NCI-H774 (cell line): Measurements from ENCODE around the gene ENSA.
"Not testable (repeated sequence)": the region's sequence is repeated elsewhere in the genome, so short reads cannot be mapped to it uniquely, and the experiment has no call there.

Experiments used
- DNase-seq: peaks from one replicate; lab custom pipeline; 2025; lab: John Stamatoyannopoulos, UW

Gene ENSA

GRCh38 chr1:150621497-150622302 is 7.7 kb downstream of the ENSA start:
- no peak for DNase-seq

GRCh38 chr1:150620919-150621318 is 8.5 kb downstream of the ENSA start:
- DNase-seq: no peak

GRCh38 chr1:150619576-150620509 is 9.6 kb downstream of the ENSA start:
- DNase-seq: no peak

GRCh38 chr1:150615346-150616201 is 13.8 kb downstream of the ENSA start:
- DNase-seq: no peak

GRCh38 chr1:150613061-150613920 is 16.1 kb downstream of the ENSA start:
- DNase-seq: peak; percentile 95

- DNase-seq: no peak
These were observed 17.4 kb downstream of the ENSA start for GRCh38 chr1:150612014-150612345.

- no peak for DNase-seq
These were observed 18.8 kb downstream of the ENSA start for GRCh38 chr1:150610576-150610975.

GRCh38 chr1:150609732-150610131 is 19.7 kb downstream of the ENSA start:
- no peak for DNase-seq

- DNase-seq: no peak
These were observed 22.8 kb downstream of the ENSA start for GRCh38 chr1:150606463-150607142.

- not testable (repeated sequence) for DNase-seq
These were observed 24.0 kb downstream of the ENSA start for GRCh38 chr1:150605451-150605731.

GRCh38 chr1:150604226-150604588 is 25.2 kb downstream of the ENSA start:
- DNase-seq: no peak

- no peak for DNase-seq
These were observed 25.7 kb downstream of the ENSA start for GRCh38 chr1:150603711-150604110.

GRCh38 chr1:150602372-150602771 is 27.0 kb downstream of the ENSA start:
- not testable (repeated sequence) for DNase-seq

- DNase-seq: no peak
These were observed 27.9 kb downstream of the ENSA start for GRCh38 chr1:150601540-150601939.

- DNase-seq: not testable (repeated sequence)
These were observed 31.1 kb downstream of the ENSA start for GRCh38 chr1:150598346-150598745.

- DNase-seq: no peak
These were observed 32.4 kb downstream of the ENSA start for GRCh38 chr1:150596976-150597375.

- no peak for DNase-seq
These were observed 33.1 kb downstream of the ENSA start for GRCh38 chr1:150596095-150596892.

GRCh38 chr1:150582371-150582770 is 47.0 kb downstream of the ENSA start:
- DNase-seq: no peak

- DNase-seq: not testable (repeated sequence)
These were observed 47.5 kb downstream of the ENSA start for GRCh38 chr1:150581962-150582361.

- DNase-seq: not testable (repeated sequence)
These were observed 48.0 kb downstream of the ENSA start for GRCh38 chr1:150581437-150581836.
